Sigmoid colon (tissue), 7 donors: ENCODE data around the gene GSG1L. TPM values are rescaled to one million over a fixed set of nuclear protein-coding genes. Genes with fewer than 3 reads are reported as not detected.
A peak's percentile ranks its signal among the peaks of the same experiment; 100 is the strongest.

ENCODE experiments used
- DNase-seq: peaks from one replicate; pipeline ENCODE4 v3.0.0-alpha.2; 2019
- H3K27ac ChIP-seq, 4 donors: fragments of 200-600 bp; sonication (generic); one replicate each; pipeline ENCODE4 v1.5.1; 2016 to 2019; ENCODE audit warnings: mild to moderate bottlenecking in 1 of 4
- H3K27me3 ChIP-seq, 3 donors: fragments of 200-600 bp; sonication (generic); one replicate each; pipeline ENCODE4 v1.5.1; 2019; ENCODE audit warnings: mild to moderate bottlenecking in 1 of 3
- H3K36me3 ChIP-seq, 4 donors: fragments of 200-600 bp; sonication (generic); one replicate each; pipeline ENCODE4 v1.5.1; 2016 to 2019
- H3K4me1 ChIP-seq, 4 donors: fragments of 200-600 bp; sonication (generic); one replicate each; pipeline ENCODE4 v1.5.1; 2017 to 2019
- H3K4me3 ChIP-seq, 4 donors: fragments of 200-600 bp; sonication (generic); one replicate each; pipeline ENCODE4 v1.5.1; 2017 to 2019; ENCODE audit warnings: mild to moderate bottlenecking in 2 of 4, moderate library complexity in 1 of 4
- H3K9me3 ChIP-seq, 4 donors: fragments of 200-600 bp in 3 of 4; sonication (generic) in 3 of 4; one replicate each; pipeline versions ENCODE4 v1.5.1 to v1.6.1; 2013 to 2019
- CTCF ChIP-seq, 4 experiments: fragments of 450-650 bp in 3 of 4; fragments of 200-600 bp in 1 of 4; IDR thresholded peaks; one replicate each; pipeline ENCODE4 v1.5.1; 2016 to 2019; ENCODE audit warnings: antibody characterized with exemption in 4 of 4, mild to moderate bottlenecking in 3 of 4, moderate library complexity in 2 of 4
- EP300 ChIP-seq, 4 donors: sonication (generic); formaldehyde crosslinking; IDR thresholded peaks; one replicate each; pipeline ENCODE4 v1.6.1; 2017; ENCODE audit warnings: antibody characterized with exemption in 4 of 4
- POLR2A ChIP-seq, 2 donors: fragments of 450-650 bp; IDR thresholded peaks; one replicate each; pipeline ENCODE4 v1.6.1; 2016; ENCODE audit warnings: antibody characterized with exemption in 2 of 2, mild to moderate bottlenecking in 2 of 2, moderate library complexity in 2 of 2
- POLR2AphosphoS5 ChIP-seq, 4 donors: sonication (generic); formaldehyde crosslinking; IDR thresholded peaks; one replicate each; pipeline ENCODE4 v1.6.1; 2017; ENCODE audit warnings: antibody characterized with exemption in 4 of 4
- WGBS, 2 donors: extraction: QIAGEN DNeasy Blood & Tissue Kit; methylation state at CpG; one replicate each; pipeline ENCODE4 v1.1.7; 2013; 5-methylcytosine and 5-hydroxymethylcytosine counted together
- intact Hi-C: fragments of 100-400 bp; cut with DNase I; formaldehyde crosslinking; loops from one replicate; pipeline ENCODE4 v1.15.1; 2023
- polyA plus RNA-seq, 3 donors: library from polyadenylated mRNA; stranded (reverse); fragments of 200-250 nt; gene quantifications; one replicate each; pipeline ENCODE4 v1.2.3, GENCODE V29; 2013
- total RNA-seq, 4 donors: library from RNA; depleted of rRNA; stranded (reverse); fragments of >200 nt; gene quantifications; one replicate each; pipeline ENCODE4 v1.1.0, GENCODE V29; 2016
- donor health status: healthy with polysubstance abuse.
- donor health status: Bipolar disorder and iron deficiency.
- donor health status: healthy.

The GSG1L gene
- total and polyA plus RNA-seq, 7 donors, result 0.25 to 0.66 (median 0.36) TPM; not detected in 2

GRCh38 chr16:27935076-27935475, 128.4 kb downstream of the GSG1L start:
- Histone ChIP-seq H3K36me3 (no peaks in the 10 kb centered on the region), H3K27ac (no peak overlapping the region), H3K27me3 (no peaks in the 10 kb centered on the region), H3K4me3 (no peak overlapping the region), H3K9me3 (peaks cover 0 to 3% (median 0%) of the 10 kb centered on the region in 4 donors), H3K4me1 (no peaks in the 10 kb centered on the region)
- peak; percentile 30 for DNase-seq
- TF ChIP-seq CTCF (IDR thresholded peaks at IDR 0.05) (no peak), EP300 (IDR thresholded peaks at IDR 0.05) (no peak), POLR2AphosphoS5 (IDR thresholded peaks at IDR 0.05) (no peak), POLR2A (IDR thresholded peaks at IDR 0.05) (no peak)
- intact Hi-C loops, result no loop called here
- WGBS, 2 donors, result 76 to 81% methylated on average over 7 of the region's 7 CpGs

DNA sequence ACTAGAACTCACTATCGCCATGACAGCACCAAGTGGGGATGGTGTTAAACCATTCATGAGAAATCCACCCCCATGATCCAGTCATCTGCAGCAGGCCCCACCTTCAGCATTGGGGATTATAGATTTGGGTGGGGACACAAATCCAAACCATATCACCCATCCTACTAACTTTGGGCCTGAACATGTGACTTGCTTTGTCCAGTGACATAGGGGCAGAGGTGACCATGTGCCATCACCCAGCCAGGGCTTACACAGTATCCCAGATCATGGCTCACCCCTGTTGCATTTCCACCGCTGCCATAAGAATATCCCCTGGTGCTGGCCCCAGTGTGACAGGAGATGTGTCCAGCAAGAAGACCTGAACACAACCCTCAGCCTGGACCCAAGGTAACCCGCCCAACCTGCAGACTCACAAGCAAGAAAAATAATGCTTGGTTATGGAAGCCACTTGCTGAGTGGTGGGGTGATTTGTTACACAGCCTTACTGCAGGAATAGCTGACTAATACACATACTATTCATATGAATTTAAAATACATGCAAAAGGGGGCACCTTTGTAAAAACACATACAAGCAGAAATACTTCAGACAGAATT, 130.9 kb downstream of the GSG1L start:
- DNase-seq, result peak; percentile 29
- 70 to 78% methylated on average over 3 of the region's 3 CpGs for WGBS, 2 donors

GRCh38 chr16:27929818-27930217, 133.7 kb downstream of the GSG1L start:
- H3K4me1 ChIP-seq, result no peaks in the 10 kb centered on the region
- WGBS, 2 donors, result 69 to 71% methylated on average over 3 of the region's 3 CpGs
- H3K27ac ChIP-seq, result no peak overlapping the region
- H3K27me3 ChIP-seq, result peaks cover 0 to 5% (median 0%) of the 10 kb centered on the region in 3 donors
- TF ChIP-seq POLR2AphosphoS5 (IDR thresholded peaks at IDR 0.05) (no peak), POLR2A (IDR thresholded peaks at IDR 0.05) (no peak), EP300 (IDR thresholded peaks at IDR 0.05) (no peak), CTCF (IDR thresholded peaks at IDR 0.05) (no peak)
- H3K4me3 ChIP-seq, result no peak overlapping the region
- peaks cover 0 to 3% (median 0%) of the 10 kb centered on the region in 4 donors for H3K9me3 ChIP-seq
- no peak for DNase-seq
- intact Hi-C loops, result no loop called here
- H3K36me3 ChIP-seq, result no peaks in the 10 kb centered on the region

More for the DNA sequence above, 130.9 kb downstream of the GSG1L start:
- peaks cover 0 to under 1% (median 0%) of the 10 kb centered on the region in 3 donors for H3K27me3 ChIP-seq
- no peak for TF ChIP-seq POLR2AphosphoS5 (IDR thresholded peaks at IDR 0.05)
- TF ChIP-seq EP300 (IDR thresholded peaks at IDR 0.05), result no peak
- TF ChIP-seq CTCF (IDR thresholded peaks at IDR 0.05), result no peak
- TF ChIP-seq POLR2A (IDR thresholded peaks at IDR 0.05), result no peak
- H3K27ac ChIP-seq, result no peak overlapping the region
- no peaks in the 10 kb centered on the region for H3K4me1 ChIP-seq
- H3K9me3 ChIP-seq, result peaks cover 0 to 3% (median 0%) of the 10 kb centered on the region in 4 donors
- intact Hi-C loops, result no loop called here
- no peak overlapping the region for H3K4me3 ChIP-seq
- H3K36me3 ChIP-seq, result no peaks in the 10 kb centered on the region

- H3K9me3 ChIP-seq, result peaks cover 0 to 3% (median 0%) of the 10 kb centered on the region in 4 donors
- no peak for DNase-seq
- WGBS, 2 donors, result 36 to 43% methylated on average over 6 of the region's 6 CpGs
- H3K27me3 ChIP-seq, result peaks cover 0 to 5% (median 0%) of the 10 kb centered on the region in 3 donors
- H3K4me3 ChIP-seq, result no peak overlapping the region
- H3K27ac ChIP-seq, result no peak overlapping the region
- TF ChIP-seq CTCF (IDR thresholded peaks at IDR 0.05), result no peak
- TF ChIP-seq POLR2A (IDR thresholded peaks at IDR 0.05), result no peak
- no peak for TF ChIP-seq EP300 (IDR thresholded peaks at IDR 0.05)
- no peak for TF ChIP-seq POLR2AphosphoS5 (IDR thresholded peaks at IDR 0.05)
- H3K36me3 ChIP-seq, result no peaks in the 10 kb centered on the region
- H3K4me1 ChIP-seq, result no peaks in the 10 kb centered on the region
- intact Hi-C loops, result no loop called here
Observed at GRCh38 chr16:27928542-27928941, 135.0 kb downstream of the GSG1L start.
